Right lobe of liver (tissue), 4 donors: ENCODE data around the gene KIF4A.

ENCODE experiments used
- POLR2A ChIP-seq: fragments of 450-650 bp; IDR thresholded peaks from one replicate; pipeline ENCODE4 v1.6.1; 2017; ENCODE audit warnings: antibody characterized with exemption, mild to moderate bottlenecking
- TF ChIP-seq, protein P1 (sequence below), 4 donors: fragments of 200-600 bp in 3 of 4; fragments of 450-650 bp in 1 of 4; IDR thresholded peaks; one replicate each; pipeline versions ENCODE4 v1.5.1 to v1.8.0; 2016 to 2022; ENCODE audit warnings: antibody characterized with exemption in 4 of 4, mild to moderate bottlenecking in 2 of 4
- donor health status: DM: no; HTN: no; CAD: no.
- donor health status: DM: no; HTN: no; CAD: no.
- donor health status: DM: no; HTN: yes; CAD: no.

DNA sequence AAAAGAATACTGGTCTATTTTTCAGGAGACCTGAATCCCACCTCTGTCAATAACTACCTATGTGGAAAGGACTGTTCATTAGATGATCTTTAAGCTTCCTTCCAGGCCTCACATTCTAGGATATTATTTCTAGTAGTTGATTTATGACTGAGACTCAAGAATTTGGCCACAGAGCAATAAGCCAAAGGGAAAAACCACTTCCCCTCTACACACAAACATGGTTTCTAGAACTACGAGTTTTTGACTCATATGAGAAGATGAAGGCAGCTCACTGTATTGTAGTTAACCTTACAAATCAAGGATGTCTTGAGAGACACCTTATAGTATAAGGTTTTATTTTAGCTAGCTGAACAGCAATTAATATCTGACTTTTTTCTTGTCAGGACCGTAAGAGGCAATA lies 96.3 kb downstream of the KIF4A start:
- TF ChIP-seq, protein P1, sequence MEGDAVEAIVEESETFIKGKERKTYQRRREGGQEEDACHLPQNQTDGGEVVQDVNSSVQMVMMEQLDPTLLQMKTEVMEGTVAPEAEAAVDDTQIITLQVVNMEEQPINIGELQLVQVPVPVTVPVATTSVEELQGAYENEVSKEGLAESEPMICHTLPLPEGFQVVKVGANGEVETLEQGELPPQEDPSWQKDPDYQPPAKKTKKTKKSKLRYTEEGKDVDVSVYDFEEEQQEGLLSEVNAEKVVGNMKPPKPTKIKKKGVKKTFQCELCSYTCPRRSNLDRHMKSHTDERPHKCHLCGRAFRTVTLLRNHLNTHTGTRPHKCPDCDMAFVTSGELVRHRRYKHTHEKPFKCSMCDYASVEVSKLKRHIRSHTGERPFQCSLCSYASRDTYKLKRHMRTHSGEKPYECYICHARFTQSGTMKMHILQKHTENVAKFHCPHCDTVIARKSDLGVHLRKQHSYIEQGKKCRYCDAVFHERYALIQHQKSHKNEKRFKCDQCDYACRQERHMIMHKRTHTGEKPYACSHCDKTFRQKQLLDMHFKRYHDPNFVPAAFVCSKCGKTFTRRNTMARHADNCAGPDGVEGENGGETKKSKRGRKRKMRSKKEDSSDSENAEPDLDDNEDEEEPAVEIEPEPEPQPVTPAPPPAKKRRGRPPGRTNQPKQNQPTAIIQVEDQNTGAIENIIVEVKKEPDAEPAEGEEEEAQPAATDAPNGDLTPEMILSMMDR (IDR thresholded peaks at IDR 0.05): no peak
- TF ChIP-seq POLR2A: no peak
